ENCODE data around the gene FGB. TPM values are rescaled to one million over a fixed set of nuclear protein-coding genes. Genes with fewer than 3 reads are reported as not detected.

Gene FGB
- total and polyA plus RNA-seq, 2 experiments from 2014 or later = not detected

GRCh38 chr4:154559494-154560418 is 3.1 kb upstream of the FGB start:
- in situ Hi-C loops (cut with MboI) = loop anchor here (10.0 to 25.0 kb wide), 2 partner anchors 215 to 803 kb away; no protein-coding TSS in a partner anchor
- peak; percentile 67 for DNase-seq

GRCh38 chr4:154560419-154560801 is 2.4 kb upstream of the FGB start:
- no peaks in the 10 kb centered on the region for H4K20me1 ChIP-seq (ENCODE audit: insufficient read depth)
- H3K4me1 ChIP-seq (ENCODE audit: insufficient read depth) = 0 out of 2 replicates have a peak, but pooled peaks cover 13% of the 10 kb centered on the region
- TF ChIP-seq EZH2 (IDR thresholded peaks at IDR 0.05; ENCODE audit: insufficient read depth, poor library complexity, severe bottlenecking) (no peak), EZH2phosphoT487 (IDR thresholded peaks at IDR 0.05; ENCODE audit: insufficient read depth, low read depth) (no peak)
- DNase-seq = no peak
- in situ Hi-C loops (cut with MboI) = loop anchor here (25.0 kb wide), 1 partner anchor 802 kb away; no protein-coding TSS in a partner anchor
- peak overlapping the region; percentile 15 for H3K4me2 ChIP-seq (ENCODE audit: unreplicated experiment)
- H2AFZ ChIP-seq = no peak overlapping the region
- H3F3A ChIP-seq (ENCODE audit: insufficient read depth) = no peaks in the 10 kb centered on the region
- H3K9me2 ChIP-seq (ENCODE audit: insufficient read depth) = no peaks in the 10 kb centered on the region
- no peaks in the 10 kb centered on the region for H3K36me3 ChIP-seq (ENCODE audit: low read depth)
- H3K27me3 ChIP-seq (replicated peaks; ENCODE audit: insufficient read depth) = 0 out of 2 replicates have a peak, but pooled peaks cover 4% of the 10 kb centered on the region
- WGBS, 2 experiments (ENCODE audit: low coverage in 1 of 2, low lambda C conversion rate in 2 of 2, missing lambda C conversion rate in 2 of 2) = 81 to 89% methylated on average over 1 of the region's 1 CpG
- no peak overlapping the region for H3K4me3 ChIP-seq
- H3K9me3 ChIP-seq (ENCODE audit: low read depth) = no peaks in the 10 kb centered on the region
- H3K79me2 ChIP-seq (ENCODE audit: insufficient read depth) = no peaks in the 10 kb centered on the region
- H3K27ac ChIP-seq = no peak overlapping the region
- no peak overlapping the region for H3K9ac ChIP-seq

More at GRCh38 chr4:154559494-154560418, 3.1 kb upstream of the FGB start:
- Histone ChIP-seq H3K9ac (no peak overlapping the region), H3K4me2 (ENCODE audit: unreplicated experiment) (no peak overlapping the region), H3K9me3 (ENCODE audit: low read depth) (no peaks in the 10 kb centered on the region), H3K27ac (no peak overlapping the region), H3K27me3 (replicated peaks; ENCODE audit: insufficient read depth) (0 out of 2 replicates have a peak, but pooled peaks cover 2% of the 10 kb centered on the region), H3K36me3 (ENCODE audit: low read depth) (no peaks in the 10 kb centered on the region), H3F3A (ENCODE audit: insufficient read depth) (no peaks in the 10 kb centered on the region), H3K4me3 (no peak overlapping the region), H2AFZ (no peak overlapping the region), H3K9me2 (ENCODE audit: insufficient read depth) (no peaks in the 10 kb centered on the region), H4K20me1 (ENCODE audit: insufficient read depth) (no peaks in the 10 kb centered on the region), H3K79me2 (ENCODE audit: insufficient read depth) (no peaks in the 10 kb centered on the region), H3K4me1 (ENCODE audit: insufficient read depth) (0 out of 2 replicates have a peak, but pooled peaks cover 13% of the 10 kb centered on the region)
- no peak for TF ChIP-seq EZH2phosphoT487 (IDR thresholded peaks at IDR 0.05; ENCODE audit: insufficient read depth, low read depth)
- no peak for TF ChIP-seq EZH2 (IDR thresholded peaks at IDR 0.05; ENCODE audit: insufficient read depth, poor library complexity, severe bottlenecking)
- WGBS, 2 experiments (ENCODE audit: low coverage in 1 of 2, low lambda C conversion rate in 2 of 2, missing lambda C conversion rate in 2 of 2) = 63 to 64% methylated on average over 9 of the region's 9 CpGs

- Histone ChIP-seq H3K9me3 (ENCODE audit: low read depth) (no peaks in the 10 kb centered on the region), H3F3A (ENCODE audit: insufficient read depth) (no peaks in the 10 kb centered on the region), H3K27me3 (replicated peaks; ENCODE audit: insufficient read depth) (0 out of 2 replicates have a peak, but pooled peaks cover 4% of the 10 kb centered on the region), H3K4me1 (ENCODE audit: insufficient read depth) (0 out of 2 replicates have a peak, but pooled peaks cover 13% of the 10 kb centered on the region), H4K20me1 (ENCODE audit: insufficient read depth) (no peaks in the 10 kb centered on the region), H3K27ac (no peak overlapping the region), H3K4me3 (no peak overlapping the region), H3K9me2 (ENCODE audit: insufficient read depth) (no peaks in the 10 kb centered on the region), H2AFZ (no peak overlapping the region), H3K9ac (no peak overlapping the region), H3K4me2 (ENCODE audit: unreplicated experiment) (peak overlapping the region; percentile 15), H3K36me3 (ENCODE audit: low read depth) (no peaks in the 10 kb centered on the region), H3K79me2 (ENCODE audit: insufficient read depth) (no peaks in the 10 kb centered on the region)
- 25 to 28% methylated on average over 4 of the region's 4 CpGs for WGBS, 2 experiments (ENCODE audit: low coverage in 1 of 2, low lambda C conversion rate in 2 of 2, missing lambda C conversion rate in 2 of 2)
- DNase-seq = peak; percentile 62
- TF ChIP-seq EZH2 (IDR thresholded peaks at IDR 0.05; ENCODE audit: insufficient read depth, poor library complexity, severe bottlenecking) (no peak), EZH2phosphoT487 (IDR thresholded peaks at IDR 0.05; ENCODE audit: insufficient read depth, low read depth) (no peak)
- in situ Hi-C loops (cut with MboI) = loop anchor here (25.0 kb wide), 1 partner anchor 801 kb away; no protein-coding TSS in a partner anchor
Measured at GRCh38 chr4:154560824-154561231, 2.0 kb upstream of the FGB start.

GRCh38 chr4:154564311-154564710 is 1.5 kb downstream of the FGB start:
- no peaks in the 10 kb centered on the region for H4K20me1 ChIP-seq (ENCODE audit: insufficient read depth)
- H3K9me2 ChIP-seq (ENCODE audit: insufficient read depth) = no peaks in the 10 kb centered on the region
- no peak for DNase-seq
- TF ChIP-seq EZH2phosphoT487 (IDR thresholded peaks at IDR 0.05; ENCODE audit: insufficient read depth, low read depth) = no peak
- no peak for TF ChIP-seq EZH2 (IDR thresholded peaks at IDR 0.05; ENCODE audit: insufficient read depth, poor library complexity, severe bottlenecking)
- no peaks in the 10 kb centered on the region for H3F3A ChIP-seq (ENCODE audit: insufficient read depth)
- no peak overlapping the region for H3K4me2 ChIP-seq (ENCODE audit: unreplicated experiment)
- H3K27ac ChIP-seq = no peak overlapping the region
- 0 out of 2 replicates have a peak, but pooled peaks cover 13% of the 10 kb centered on the region for H3K4me1 ChIP-seq (ENCODE audit: insufficient read depth)
- no peaks in the 10 kb centered on the region for H3K79me2 ChIP-seq (ENCODE audit: insufficient read depth)
- WGBS, 2 experiments (ENCODE audit: low coverage in 1 of 2, low lambda C conversion rate in 2 of 2, missing lambda C conversion rate in 2 of 2) = 74 to 81% methylated on average over 1 of the region's 1 CpG
- no peaks in the 10 kb centered on the region for H3K9me3 ChIP-seq (ENCODE audit: low read depth)
- no peak overlapping the region for H2AFZ ChIP-seq
- H3K9ac ChIP-seq = no peak overlapping the region
- no peak overlapping the region for H3K4me3 ChIP-seq
- H3K27me3 ChIP-seq (replicated peaks; ENCODE audit: insufficient read depth) = 0 out of 2 replicates have a peak, but pooled peaks cover 9% of the 10 kb centered on the region
- in situ Hi-C loops (cut with MboI) = loop anchor here (25.0 kb wide), 1 partner anchor 798 kb away; no protein-coding TSS in a partner anchor
- H3K36me3 ChIP-seq (ENCODE audit: low read depth) = no peaks in the 10 kb centered on the region
